ENCODE results near the gene TMEM131.

The TMEM131 gene

DNA sequence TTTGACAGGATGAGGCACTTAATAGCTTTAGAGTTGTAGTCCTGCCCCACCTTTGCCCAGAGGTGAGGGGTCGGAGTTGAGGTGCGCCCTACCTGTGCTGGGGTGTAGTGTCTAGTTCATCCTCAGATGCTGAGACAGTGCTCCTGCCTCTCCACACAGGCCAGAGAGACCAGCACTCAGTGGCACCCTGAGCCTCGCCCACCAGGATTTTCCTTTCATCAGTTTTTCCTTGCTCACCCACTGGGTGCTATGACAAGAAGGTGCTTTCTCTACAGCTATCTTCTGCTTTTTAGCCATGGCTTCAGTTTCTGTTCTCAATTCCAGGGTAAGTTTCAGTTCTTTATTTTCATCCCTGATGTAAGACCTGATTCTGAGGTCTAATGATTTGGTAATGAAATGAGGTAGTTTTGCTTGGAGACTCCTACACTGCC is 16.8 kb upstream of the TMEM131 start:
- no peak for DNase-seq (ENCODE audit: low spot score)
- TF ChIP-seq, protein P1, sequence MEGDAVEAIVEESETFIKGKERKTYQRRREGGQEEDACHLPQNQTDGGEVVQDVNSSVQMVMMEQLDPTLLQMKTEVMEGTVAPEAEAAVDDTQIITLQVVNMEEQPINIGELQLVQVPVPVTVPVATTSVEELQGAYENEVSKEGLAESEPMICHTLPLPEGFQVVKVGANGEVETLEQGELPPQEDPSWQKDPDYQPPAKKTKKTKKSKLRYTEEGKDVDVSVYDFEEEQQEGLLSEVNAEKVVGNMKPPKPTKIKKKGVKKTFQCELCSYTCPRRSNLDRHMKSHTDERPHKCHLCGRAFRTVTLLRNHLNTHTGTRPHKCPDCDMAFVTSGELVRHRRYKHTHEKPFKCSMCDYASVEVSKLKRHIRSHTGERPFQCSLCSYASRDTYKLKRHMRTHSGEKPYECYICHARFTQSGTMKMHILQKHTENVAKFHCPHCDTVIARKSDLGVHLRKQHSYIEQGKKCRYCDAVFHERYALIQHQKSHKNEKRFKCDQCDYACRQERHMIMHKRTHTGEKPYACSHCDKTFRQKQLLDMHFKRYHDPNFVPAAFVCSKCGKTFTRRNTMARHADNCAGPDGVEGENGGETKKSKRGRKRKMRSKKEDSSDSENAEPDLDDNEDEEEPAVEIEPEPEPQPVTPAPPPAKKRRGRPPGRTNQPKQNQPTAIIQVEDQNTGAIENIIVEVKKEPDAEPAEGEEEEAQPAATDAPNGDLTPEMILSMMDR (conservative IDR thresholded peaks at IDR 0.05; ENCODE audit: low read depth) = no peak
- H3K27ac ChIP-seq = no peak overlapping the region
- CTCF ChIA-PET = no interaction called here
- POLR2A ChIA-PET (ENCODE audit: low non-redundant PET) = no interaction called here

DNA sequence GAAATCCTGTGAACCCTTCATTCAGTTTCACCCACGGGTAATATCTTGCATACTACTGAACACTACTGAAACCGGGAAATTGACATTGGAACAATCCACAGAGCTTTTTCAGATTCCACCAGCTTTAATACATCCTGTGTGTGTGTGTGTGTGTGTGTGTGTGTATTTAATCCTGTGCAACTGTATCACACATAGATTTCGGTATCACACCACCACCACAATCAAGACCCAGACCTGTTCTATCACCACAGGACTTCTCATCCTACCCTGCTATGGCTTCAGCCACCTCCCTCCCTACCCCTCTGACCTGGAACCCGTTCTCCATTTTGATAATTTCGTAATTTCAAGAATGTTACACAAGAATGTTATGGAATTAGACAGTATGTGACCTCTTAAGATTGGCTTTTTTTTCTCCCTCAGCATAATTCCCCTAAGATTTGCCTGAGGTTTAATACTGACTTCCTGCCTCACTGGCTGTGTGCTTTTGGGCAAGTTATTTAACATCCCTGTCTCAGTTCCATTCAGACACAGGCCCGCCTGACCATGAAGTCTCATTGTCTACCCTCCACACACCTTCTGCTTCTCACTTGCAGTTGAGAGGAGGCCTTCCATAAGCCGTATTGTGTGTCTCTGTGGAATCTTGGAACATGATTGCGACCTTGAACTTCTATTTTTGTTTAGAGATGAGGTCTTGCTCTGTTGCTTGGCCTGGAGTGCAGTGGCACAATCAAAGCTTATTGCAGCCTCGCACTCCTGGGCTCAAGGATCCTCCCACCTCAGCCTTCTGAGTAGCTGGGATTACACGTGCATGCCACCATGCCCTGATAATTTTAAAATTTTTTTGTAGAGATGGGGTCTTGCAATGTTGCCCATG is 14.4 kb upstream of the TMEM131 start:
- no peak for DNase-seq (ENCODE audit: low spot score)
- POLR2A ChIA-PET (ENCODE audit: low non-redundant PET) = no interaction called here
- CTCF ChIA-PET = no interaction called here
- no peak overlapping the region for H3K27ac ChIP-seq
- TF ChIP-seq, protein P1 (conservative IDR thresholded peaks at IDR 0.05; ENCODE audit: low read depth) = no peak

DNA sequence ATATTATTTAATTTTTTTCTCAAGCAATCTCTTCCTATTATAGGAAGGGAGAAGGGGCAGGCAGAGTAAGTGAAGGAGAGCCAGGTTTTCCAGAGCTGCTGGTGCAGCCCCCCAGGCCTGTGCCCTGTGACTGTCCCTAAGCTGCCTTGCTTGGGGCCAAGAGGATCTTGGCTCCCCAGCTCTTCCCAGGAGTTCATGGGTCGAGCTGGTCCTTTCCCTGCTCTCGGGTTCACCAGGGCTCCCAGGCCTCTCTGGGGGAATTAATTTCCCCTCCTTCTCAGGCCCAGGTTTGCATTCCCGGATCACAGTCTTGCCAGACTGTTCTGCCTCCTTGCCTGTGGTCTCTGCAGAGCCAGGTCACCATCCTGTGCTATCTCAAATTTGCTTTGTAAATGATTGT is 12.7 kb upstream of the TMEM131 start:
- CTCF ChIA-PET = no interaction called here
- TF ChIP-seq, protein P1 (conservative IDR thresholded peaks at IDR 0.05; ENCODE audit: low read depth) = no peak
- H3K27ac ChIP-seq = no peak overlapping the region
- POLR2A ChIA-PET (ENCODE audit: low non-redundant PET) = no interaction called here
- DNase-seq (ENCODE audit: low spot score) = no peak

DNA sequence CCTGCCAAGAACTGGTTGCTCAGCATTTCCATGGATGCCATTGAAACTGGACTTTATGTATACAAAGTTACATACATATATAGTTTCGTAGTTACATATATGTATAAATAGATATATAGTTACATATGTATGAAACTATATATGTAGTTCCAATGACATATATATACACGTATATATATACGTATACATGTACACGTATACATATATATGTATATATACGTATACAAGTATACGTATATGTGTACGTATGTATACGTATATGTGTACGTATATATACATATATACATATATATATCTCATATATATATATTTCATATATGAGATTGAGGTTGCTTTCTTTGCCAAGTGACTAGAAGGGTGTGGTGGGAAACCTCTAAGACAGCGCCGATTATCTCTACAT is 10.6 kb upstream of the TMEM131 start:
- no peak overlapping the region for H3K27ac ChIP-seq
- TF ChIP-seq, protein P1 (conservative IDR thresholded peaks at IDR 0.05; ENCODE audit: low read depth) = no peak
- ChIA-PET CTCF (interaction anchor here (1.2 kb wide), 1 partner anchor 61 kb away, joined by 3 read pairs; no protein-coding TSS in a partner anchor), POLR2A (ENCODE audit: low non-redundant PET) (no interaction called here)
- DNase-seq (ENCODE audit: low spot score) = no peak

DNA sequence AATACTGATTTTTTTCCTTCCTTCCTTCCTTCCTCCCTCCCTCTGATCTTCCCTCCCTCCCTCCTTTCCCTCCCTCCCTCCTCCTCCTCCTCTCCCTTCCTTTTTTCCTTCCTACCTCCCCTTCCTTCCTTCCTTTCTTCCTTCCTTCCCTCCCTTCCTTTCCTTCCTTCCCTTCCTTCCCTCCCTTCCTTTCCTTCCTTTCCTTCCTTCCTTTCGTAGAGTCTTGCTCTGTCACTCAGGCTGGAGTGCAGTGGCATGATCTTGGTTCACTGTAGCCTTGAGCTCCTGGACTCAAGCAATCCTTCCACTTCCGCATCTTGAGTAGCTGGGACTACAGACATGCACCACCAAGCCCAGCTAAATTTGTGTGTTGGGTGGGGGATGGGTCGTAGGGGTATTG is 8.9 kb upstream of the TMEM131 start:
- no peak for DNase-seq (ENCODE audit: low spot score)
- POLR2A ChIA-PET (ENCODE audit: low non-redundant PET) = no interaction called here
- CTCF ChIA-PET = no interaction called here
- no peak overlapping the region for H3K27ac ChIP-seq
- TF ChIP-seq, protein P1 (conservative IDR thresholded peaks at IDR 0.05; ENCODE audit: low read depth) = no peak

DNA sequence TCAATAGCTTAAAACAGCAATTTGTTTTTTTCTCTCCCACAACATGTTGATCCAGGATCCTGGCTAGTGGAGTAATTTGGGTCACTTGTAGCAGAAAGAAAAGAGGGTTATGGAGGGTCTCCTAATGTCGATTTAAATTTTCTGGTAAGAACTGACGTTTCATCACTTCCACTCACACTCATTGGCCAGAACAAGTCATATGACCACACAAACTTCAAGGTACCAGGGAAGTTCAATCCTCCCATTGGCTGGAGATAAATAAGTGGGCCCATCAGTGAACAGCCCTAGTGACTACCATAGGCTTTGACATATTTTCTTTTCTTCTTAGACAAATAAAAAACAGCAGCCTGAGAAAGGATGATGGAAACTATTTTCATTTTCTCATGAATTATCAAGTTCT is 8.3 kb upstream of the TMEM131 start:
- no peak for DNase-seq (ENCODE audit: low spot score)
- TF ChIP-seq, protein P1 (conservative IDR thresholded peaks at IDR 0.05; ENCODE audit: low read depth) = no peak
- ChIA-PET CTCF (interaction anchor here (0.6 kb wide), 2 partner anchors 76 to 215 kb away, joined by 3 to 4 read pairs; no protein-coding TSS in a partner anchor), POLR2A (ENCODE audit: low non-redundant PET) (no interaction called here)
- no peak overlapping the region for H3K27ac ChIP-seq

Data from RWPE1 (cell line).